Measurements from ENCODE around the gene NRIP2. TPM values are rescaled to one million over a fixed set of nuclear protein-coding genes. Genes with fewer than 3 reads are reported as not detected.

NRIP2 gene
- total RNA-seq, 4 donors from 2014 or later: 0.83 to 9.7 (median 2.9) TPM

DNA sequence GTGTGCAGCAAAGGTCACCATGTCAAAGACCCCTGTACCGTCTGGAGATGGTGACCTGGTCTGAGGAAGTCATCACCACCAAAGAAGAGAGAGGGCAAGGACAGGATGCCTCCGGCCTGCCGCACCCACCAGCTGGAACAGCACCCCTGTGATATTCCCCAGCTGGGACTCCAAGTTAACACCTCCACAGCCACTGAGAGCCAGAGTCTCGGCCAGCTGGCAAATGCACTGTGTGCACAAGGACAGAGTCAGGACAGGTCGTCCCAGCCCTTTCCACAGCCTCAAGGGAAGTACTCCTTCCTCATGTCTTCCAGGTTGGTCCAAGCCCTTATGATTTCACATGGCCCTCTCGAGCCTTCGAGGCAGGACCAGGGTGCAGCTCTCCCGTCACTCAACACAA, 59.4 kb downstream of the NRIP2 start:
- no peaks in the 10 kb centered on the region for H3K27me3 ChIP-seq
- intact Hi-C loops (cut with DNase I): no loop called here
- TF ChIP-seq POLR2AphosphoS5 (IDR thresholded peaks at IDR 0.05) (no peak), CTCF (IDR thresholded peaks at IDR 0.05) (no peak), POLR2A (IDR thresholded peaks at IDR 0.05; ENCODE audit: low read depth) (no peak), EP300 (IDR thresholded peaks at IDR 0.05) (no peak)
- whole genome bisulfite sequencing: 93% methylated on average over 4 of the region's 8 CpGs
- H3K4me3 ChIP-seq: no peak overlapping the region
- no peak for DNase-seq (ENCODE audit: extremely low spot score)
- no peaks in the 10 kb centered on the region for H3K4me1 ChIP-seq
- no peaks in the 10 kb centered on the region for H3K36me3 ChIP-seq
- no peak overlapping the region for H3K27ac ChIP-seq (replicated peaks in 1 of 4)
- H3K9me3 ChIP-seq: no peaks in the 10 kb centered on the region

Other genes starting within 250 kb of the NRIP2 start
- gene FKBP4, start 40.1 kb downstream of the NRIP2 start, total RNA-seq: 10 to 100 TPM; 28.7 to 53.3 (median 36.7) TPM
- 10 to 100 TPM; 13.6 to 26.2 (median 21.8) TPM for gene ITFG2, start 22.4 kb downstream of the NRIP2 start, total RNA-seq
- gene TEX52, start 22.0 kb upstream of the NRIP2 start, total RNA-seq: not detected
- 1 to 10 TPM in 1 of 4 donors, under 1 TPM in 2, not detected in 1; under 0.01 to 1.4 (median 0.17) TPM for gene FOXM1, start 42.1 kb upstream of the NRIP2 start, total RNA-seq
- gene RHNO1, start 42.2 kb upstream of the NRIP2 start, total RNA-seq: 1 to 10 TPM; 7.1 to 9.7 (median 8.9) TPM
- gene TULP3, start 55.9 kb upstream of the NRIP2 start, total RNA-seq: 10 to 100 TPM; 19.1 to 35.7 (median 27.4) TPM
- gene TEAD4, start 124.4 kb upstream of the NRIP2 start, total RNA-seq: 10 to 100 TPM in 3 of 4 donors, 1 to 10 TPM in 1; 7.5 to 42.7 (median 28.0) TPM
- 10 to 100 TPM; 13.7 to 35.4 (median 26.7) TPM for gene TSPAN9, start 242.3 kb upstream of the NRIP2 start, total RNA-seq